Measurements from ENCODE around the gene CTSD. TPM values are rescaled to one million over a fixed set of nuclear protein-coding genes. Genes with fewer than 3 reads are reported as not detected.

CTSD gene
- total and polyA plus RNA-seq, 2 of the 4 experiments (the other 2 are of a cell fraction): 39.8 to 166 TPM

DNA sequence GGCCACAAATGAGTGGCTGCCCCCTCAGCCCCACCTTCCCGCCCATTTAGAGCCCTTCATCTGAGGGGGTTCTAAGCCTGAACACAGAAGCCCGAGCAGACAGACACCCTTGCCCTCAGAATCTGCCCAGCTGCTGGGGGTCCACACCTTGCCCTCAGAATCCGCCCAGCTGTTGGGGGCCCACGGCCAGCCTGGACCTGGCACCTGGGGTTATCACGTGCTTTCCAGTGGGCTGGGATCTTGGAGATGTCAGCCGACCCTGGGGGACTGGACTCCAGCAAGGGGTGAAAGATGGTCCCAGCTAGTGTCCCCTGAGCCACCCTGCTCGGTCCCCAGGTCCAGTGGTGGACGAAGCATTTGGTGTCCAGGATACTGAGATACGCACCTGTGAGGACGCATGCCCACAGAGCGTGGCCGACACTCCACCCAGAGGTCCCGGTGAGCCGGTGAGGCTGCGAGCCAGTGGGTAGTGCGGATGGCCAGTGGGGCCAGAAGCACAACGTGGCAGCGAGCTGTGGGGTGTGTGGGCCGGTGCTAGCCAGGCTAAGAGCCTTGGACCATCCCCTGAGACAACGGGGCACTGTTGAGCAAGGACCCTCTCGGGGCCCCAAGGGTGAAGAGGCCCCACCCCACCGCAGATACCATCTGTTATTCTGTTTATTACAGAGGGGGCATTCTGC, 3.1 kb upstream of the CTSD start (continued):
- TF ChIP-seq RAD21 (IDR thresholded peaks at IDR 0.05; ENCODE audit: low read length): no peak
- TF ChIP-seq MXI1 (IDR thresholded peaks at IDR 0.05; ENCODE audit: borderline replicate concordance, low read depth, low read length): no peak
- no peak for TF ChIP-seq SMC3 (IDR thresholded peaks at IDR 0.05; ENCODE audit: low read depth, low read length)

- H2BK120ac ChIP-seq (ENCODE audit: low read depth, low read length): no peak overlapping the region
- dilution Hi-C loops (cut with HindIII; ENCODE audit: low sequenced_read_pairs, unreplicated experiment) (no loop called here), in situ Hi-C loops (cut with MboI; ENCODE audit: low sequenced_read_pairs) (no loop called here), intact Hi-C loops (cut with micrococcal nuclease) (no loop called here)
- ATAC-seq (ENCODE audit: low read depth): no peak
- no peak overlapping the region for H2BK15ac ChIP-seq (ENCODE audit: low read depth, low read length)
- no peaks in the 10 kb centered on the region for H3K9me3 ChIP-seq (ENCODE audit: control insufficient read depth, insufficient read depth, low read length)
- no peaks in the 10 kb centered on the region; the same call in 1 of the 2 replicates for H3K9me1 ChIP-seq (ENCODE audit: insufficient read depth, low read length)
- peaks cover 0 to 16% of the 10 kb centered on the region in 2 experiments; a peak in 2 of 4 replicates for H3K79me1 ChIP-seq (ENCODE audit: low read depth in 1 of 2, low read length in 2 of 2)
- no peak overlapping the region for H3K18ac ChIP-seq (ENCODE audit: low read depth, low read length)
- no peak overlapping the region for H3K4me3 ChIP-seq (ENCODE audit: insufficient read depth, low read depth, low read length)
- no peak overlapping the region for H3K9ac ChIP-seq (ENCODE audit: low read depth, low read length)
- no peak overlapping the region for H3K23ac ChIP-seq (ENCODE audit: low read depth, low read length)
- no peak overlapping the region for H2BK20ac ChIP-seq (ENCODE audit: low read depth, low read length)
- peak overlapping the region; percentile 65; the same call in 1 of the 2 replicates for H2AK5ac ChIP-seq (ENCODE audit: low read depth, low read length)
- CTCF ChIA-PET: no interaction called here
- peaks cover 2% of the 10 kb centered on the region; the same call in 1 of the 2 replicates for H3K36me3 ChIP-seq (ENCODE audit: control insufficient read depth, insufficient read depth, low read length)
- no peak overlapping the region for H3K4ac ChIP-seq (ENCODE audit: low read depth, low read length)
- H4K5ac ChIP-seq (ENCODE audit: low read depth, low read length): no peak overlapping the region
- no peak overlapping the region for H3K4me2 ChIP-seq (ENCODE audit: low read depth, low read length)
- H2BK5ac ChIP-seq (ENCODE audit: low read depth, low read length, poor library complexity, severe bottlenecking): no peak overlapping the region
- POLR2A ChIA-PET (ENCODE audit: unreplicated experiment): no interaction called here
- no peak overlapping the region for H4K91ac ChIP-seq (ENCODE audit: insufficient read depth, low read depth, low read length)
- DNase-seq: no peak
- TF ChIP-seq CTCF (conservative IDR thresholded peaks at IDR 0.05; ENCODE audit: low read depth, low read length): 0 out of 2 replicates have a peak, but pooled peaks have one; percentile 6
- no peak for TF ChIP-seq USF2 (IDR thresholded peaks at IDR 0.05; ENCODE audit: low read depth, low read length)
- no peak overlapping the region for H4K8ac ChIP-seq (ENCODE audit: low read depth in 2 of 2, low read length in 2 of 2)
- peaks cover 11% of the 10 kb centered on the region for H3K4me1 ChIP-seq (ENCODE audit: control insufficient read depth, insufficient read depth, low read length)
- H3K56ac ChIP-seq (ENCODE audit: extremely low read depth, insufficient read depth, low read length): no peak overlapping the region
- no peaks in the 10 kb centered on the region; the same call in 1 of the 2 replicates for H4K20me1 ChIP-seq (ENCODE audit: insufficient read depth, low read length)
- no peaks in the 10 kb centered on the region for H3K27me3 ChIP-seq (ENCODE audit: control insufficient read depth, insufficient read depth, low read length)
- H2AK9ac ChIP-seq (replicated peaks; ENCODE audit: low read depth, low read length, poor library complexity): no peak overlapping the region
- no peak overlapping the region for H2AFZ ChIP-seq (replicated peaks; ENCODE audit: low read length, poor library complexity)
- H3K14ac ChIP-seq (replicated peaks; ENCODE audit: low read depth, low read length): no peak overlapping the region
- no peak overlapping the region for H3K27ac ChIP-seq (ENCODE audit: insufficient read depth, low read length)
- WGBS, 2 experiments (ENCODE audit: extremely low coverage in 2 of 2, insufficient read length in 1 of 2): 81% methylated on average over 15 of the region's 28 CpGs; no CpG with 5 or more reads in 1 of the 2 experiments
- no TSS peak for BruUV-seq (replicated peaks)
Observed at GRCh38 chr11:1765871-1766718, 2.4 kb upstream of the CTSD start.

Data from IMR-90 (cell line).